Epithelial cell of esophagus (primary cell): ENCODE results near the gene HACD2.
A peak's percentile ranks its signal among the peaks of the same experiment; 100 is the strongest.
"Not testable (repeated sequence)": the region's sequence is repeated elsewhere in the genome, so short reads cannot be mapped to it uniquely, and the experiment has no call there.

Experiments
- DNase-seq: peaks from one replicate; pipeline ENCODE4 v3.0.0; 2010; ENCODE audit warnings: low read depth
- H3K4me3 ChIP-seq: 2 replicates; pipeline ENCODE4 v1.5.1; 2011; ENCODE audit warnings: mild to moderate bottlenecking, low read length, control low read depth
- TF ChIP-seq, protein P1 (sequence below): IDR thresholded peaks from 2 replicates; pipeline ENCODE4 v1.5.1; 2011; ENCODE audit warnings: low read depth, mild to moderate bottlenecking, low read length, control low read depth, inconsistent platforms; ENCODE audit not compliant: insufficient read depth; ENCODE audit errors: missing control alignments

HACD2 gene

GRCh38 chr3:123488645-123489347 lies 96.1 kb downstream of the HACD2 start:
- H3K4me3 ChIP-seq: no peak overlapping the region
- TF ChIP-seq, protein P1, sequence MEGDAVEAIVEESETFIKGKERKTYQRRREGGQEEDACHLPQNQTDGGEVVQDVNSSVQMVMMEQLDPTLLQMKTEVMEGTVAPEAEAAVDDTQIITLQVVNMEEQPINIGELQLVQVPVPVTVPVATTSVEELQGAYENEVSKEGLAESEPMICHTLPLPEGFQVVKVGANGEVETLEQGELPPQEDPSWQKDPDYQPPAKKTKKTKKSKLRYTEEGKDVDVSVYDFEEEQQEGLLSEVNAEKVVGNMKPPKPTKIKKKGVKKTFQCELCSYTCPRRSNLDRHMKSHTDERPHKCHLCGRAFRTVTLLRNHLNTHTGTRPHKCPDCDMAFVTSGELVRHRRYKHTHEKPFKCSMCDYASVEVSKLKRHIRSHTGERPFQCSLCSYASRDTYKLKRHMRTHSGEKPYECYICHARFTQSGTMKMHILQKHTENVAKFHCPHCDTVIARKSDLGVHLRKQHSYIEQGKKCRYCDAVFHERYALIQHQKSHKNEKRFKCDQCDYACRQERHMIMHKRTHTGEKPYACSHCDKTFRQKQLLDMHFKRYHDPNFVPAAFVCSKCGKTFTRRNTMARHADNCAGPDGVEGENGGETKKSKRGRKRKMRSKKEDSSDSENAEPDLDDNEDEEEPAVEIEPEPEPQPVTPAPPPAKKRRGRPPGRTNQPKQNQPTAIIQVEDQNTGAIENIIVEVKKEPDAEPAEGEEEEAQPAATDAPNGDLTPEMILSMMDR: no peak
- no peak for DNase-seq

DNA sequence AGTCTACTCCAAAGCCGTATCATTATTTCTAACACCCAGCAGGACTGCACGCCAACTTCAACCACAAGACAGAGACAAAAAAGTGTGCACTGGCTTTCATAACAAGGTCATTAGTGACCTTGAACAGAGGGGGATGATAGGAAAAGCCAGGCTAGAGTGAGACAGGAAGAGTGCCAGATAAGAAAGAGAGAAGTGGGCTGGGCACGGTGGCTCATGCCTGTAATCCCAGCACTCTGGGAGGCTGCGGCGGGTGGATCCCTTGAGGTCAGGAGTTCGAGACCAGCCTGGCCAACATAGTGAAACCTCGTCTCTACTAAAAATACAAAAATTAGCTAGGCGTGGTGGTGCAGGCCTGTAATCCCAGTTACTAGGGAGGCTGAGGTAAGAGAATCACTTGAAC lies 97.8 kb downstream of the HACD2 start:
- H3K4me3 ChIP-seq, DNase-seq: not testable (repeated sequence)

GRCh38 chr3:123486460-123486859 lies 98.4 kb downstream of the HACD2 start:
- TF ChIP-seq, protein P1: no peak
- DNase-seq: no peak
- no peak overlapping the region for H3K4me3 ChIP-seq

DNA sequence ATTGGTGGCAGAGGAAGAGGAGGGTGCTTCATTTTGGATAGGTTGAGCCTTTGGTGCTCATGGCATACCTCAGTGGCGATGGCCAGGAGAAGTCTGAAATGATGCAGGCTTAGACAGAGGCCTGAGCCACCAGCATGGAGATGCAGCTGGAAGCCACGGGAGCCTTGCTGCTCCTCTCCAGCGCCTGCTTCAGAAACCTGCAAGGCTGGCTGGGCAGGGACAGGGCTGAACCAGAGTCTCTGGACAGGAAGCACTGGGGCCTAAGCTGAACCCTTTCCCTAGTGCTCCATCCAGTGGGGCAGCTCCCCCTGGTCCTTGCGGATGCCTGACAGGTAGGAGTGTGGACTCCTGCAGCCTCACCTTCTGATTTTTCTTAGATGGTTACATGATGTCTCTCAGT lies 99.3 kb downstream of the HACD2 start:
- no peak for DNase-seq
- no peak overlapping the region for H3K4me3 ChIP-seq
- TF ChIP-seq, protein P1: no peak

GRCh38 chr3:123483146-123483545 lies 101.7 kb downstream of the HACD2 start:
- H3K4me3 ChIP-seq: no peak overlapping the region
- no peak for DNase-seq

DNA sequence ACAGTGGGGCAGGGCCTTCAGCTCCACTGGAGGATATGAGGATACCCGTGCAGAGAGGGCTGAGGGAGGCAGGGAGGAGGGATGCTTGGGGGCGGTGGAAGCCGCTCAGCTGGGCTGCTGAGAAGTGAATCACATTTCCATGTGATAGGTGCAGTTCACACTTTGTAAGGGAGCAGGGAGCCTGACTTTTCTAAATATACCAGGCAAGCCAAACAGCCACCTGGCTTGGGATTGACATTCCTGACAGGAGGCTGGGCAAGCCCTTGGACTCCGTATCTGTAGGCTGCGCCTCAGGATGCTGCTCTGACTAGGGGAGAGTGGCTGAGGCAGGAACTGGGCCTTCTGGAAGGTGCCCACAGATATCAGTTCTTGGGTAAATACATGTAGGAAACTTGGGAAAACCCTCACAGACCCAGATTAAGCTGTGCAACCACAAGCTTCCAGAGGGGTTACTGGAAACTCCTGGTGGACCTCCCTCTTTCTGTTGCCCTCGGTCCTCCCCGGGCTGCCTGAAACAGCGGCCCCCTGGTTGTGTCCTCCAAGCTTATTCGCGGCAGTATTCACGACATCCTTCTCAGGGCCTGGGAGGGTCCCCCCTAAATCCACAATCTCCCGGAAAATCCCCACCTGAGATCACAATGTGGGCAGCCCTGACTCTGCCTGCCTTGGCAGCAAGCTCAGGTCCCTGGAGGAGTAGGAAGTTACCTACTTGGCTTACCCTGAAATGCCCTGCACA lies 103.0 kb downstream of the HACD2 start:
- DNase-seq: peak; percentile 37
- H3K4me3 ChIP-seq: no peak overlapping the region
- TF ChIP-seq, protein P1: no peak

More at GRCh38 chr3:123483146-123483545, 101.7 kb downstream of the HACD2 start:
- TF ChIP-seq, protein P1: no peak

DNA sequence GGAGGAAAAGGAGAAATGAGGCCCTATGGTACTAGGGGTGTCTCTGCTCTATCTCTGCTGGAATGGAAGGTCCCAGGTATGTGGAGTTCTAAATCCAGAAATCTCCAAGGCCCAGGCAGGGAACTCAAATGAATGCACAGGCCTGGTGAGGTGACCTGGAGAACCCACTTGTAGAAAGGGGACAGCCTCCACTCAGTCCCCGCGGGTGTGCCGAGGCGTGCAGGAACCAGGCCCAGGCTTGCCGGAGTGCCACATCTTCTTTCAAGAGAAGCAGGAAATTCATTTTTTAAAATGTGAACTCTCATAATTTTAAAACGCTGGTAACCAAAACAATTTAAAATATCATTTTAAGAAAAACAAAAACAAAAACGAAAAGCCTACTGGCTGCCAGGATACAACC lies 103.8 kb downstream of the HACD2 start:
- no peak overlapping the region for H3K4me3 ChIP-seq
- DNase-seq: peak; percentile 25
- TF ChIP-seq, protein P1: no peak
